BE2C (cell line): Measurements from ENCODE around the gene NPL.

Experiments
- DNase-seq: peaks from one replicate; pipeline ENCODE4 v3.0.0-alpha.2; 2020
- H3K27me3 ChIP-seq: fragments of 250-450 bp; sonication (Bioruptor Pico); 2 replicates; pipeline ENCODE4 v1.5.1; 2020; ENCODE audit warnings: mild to moderate bottlenecking
- H3K36me3 ChIP-seq: fragments of 250-450 bp; sonication (Bioruptor Pico); 2 replicates; pipeline ENCODE4 v1.5.1; 2020; ENCODE audit warnings: mild to moderate bottlenecking
- H3K4me1 ChIP-seq: fragments of 250-450 bp; sonication (Bioruptor Pico); 2 replicates; pipeline ENCODE4 v1.5.1; 2020
- H3K4me3 ChIP-seq: 2 replicates; pipeline ENCODE4 v1.5.1; 2011; ENCODE audit warnings: low read depth, low read length
- H3K9me3 ChIP-seq: fragments of 250-450 bp; sonication (Bioruptor Pico); 2 replicates; pipeline ENCODE4 v1.5.1; 2020
- CTCF ChIP-seq: IDR thresholded peaks from 2 replicates; pipeline ENCODE4 v1.5.1; 2012; ENCODE audit warnings: mild to moderate bottlenecking, low read depth, low read length

The NPL gene

GRCh38 chr1:182754543-182755314, 34.8 kb upstream of the NPL start:
- H3K27me3 ChIP-seq, result no peaks in the 10 kb centered on the region
- H3K4me1 ChIP-seq, result no peaks in the 10 kb centered on the region
- DNase-seq, result no peak
- no peaks in the 10 kb centered on the region for H3K9me3 ChIP-seq
- no peak for TF ChIP-seq CTCF
- no peaks in the 10 kb centered on the region for H3K36me3 ChIP-seq
- no peak overlapping the region for H3K4me3 ChIP-seq

GRCh38 chr1:182755632-182756031, 33.9 kb upstream of the NPL start:
- TF ChIP-seq CTCF, result no peak
- no peaks in the 10 kb centered on the region for H3K4me1 ChIP-seq
- no peak overlapping the region for H3K4me3 ChIP-seq
- no peaks in the 10 kb centered on the region for H3K36me3 ChIP-seq
- H3K9me3 ChIP-seq, result no peaks in the 10 kb centered on the region
- no peak for DNase-seq
- no peaks in the 10 kb centered on the region for H3K27me3 ChIP-seq

GRCh38 chr1:182756423-182756822, 33.1 kb upstream of the NPL start:
- Histone ChIP-seq H3K4me1 (no peaks in the 10 kb centered on the region), H3K4me3 (no peak overlapping the region), H3K9me3 (no peaks in the 10 kb centered on the region), H3K27me3 (no peaks in the 10 kb centered on the region), H3K36me3 (no peaks in the 10 kb centered on the region)
- DNase-seq, result no peak
- TF ChIP-seq CTCF, result no peak

- Histone ChIP-seq H3K4me1 (no peaks in the 10 kb centered on the region), H3K9me3 (no peaks in the 10 kb centered on the region), H3K4me3 (no peak overlapping the region), H3K27me3 (no peaks in the 10 kb centered on the region), H3K36me3 (no peaks in the 10 kb centered on the region)
- no peak for DNase-seq
- TF ChIP-seq CTCF, result no peak
These were observed 27.9 kb upstream of the NPL start for GRCh38 chr1:182761396-182762395.

- Histone ChIP-seq H3K9me3 (no peaks in the 10 kb centered on the region), H3K4me3 (no peak overlapping the region), H3K36me3 (no peaks in the 10 kb centered on the region), H3K4me1 (no peaks in the 10 kb centered on the region), H3K27me3 (no peaks in the 10 kb centered on the region)
- no peak for DNase-seq
- TF ChIP-seq CTCF, result no peak
These were observed 27.0 kb upstream of the NPL start for GRCh38 chr1:182762536-182762935.
